ENCODE results near the gene HAUS1. TPM values are rescaled to one million over a fixed set of nuclear protein-coding genes. Genes with fewer than 3 reads are reported as not detected.

HAUS1 gene
- total and polyA plus RNA-seq, 4 experiments from 2014 or later, result 23.2 to 82.6 (median 31.5) TPM

- H3K27ac ChIP-seq (ENCODE audit: low read depth, low read length), result no peak overlapping the region
- H3K4me3 Mint-ChIP-seq, result peak overlapping the region in 2 of 8 donors; percentile 53 to 73
- peak overlapping the region in 3 of 7 donors; percentile 27 to 73 (median 29) for H3K27ac Mint-ChIP-seq
- intact Hi-C loops (cut with micrococcal nuclease), result no loop called here
- peaks cover 0 to 5% of the 10 kb centered on the region in 2 donors for H3K36me3 Mint-ChIP-seq
- no peak for DNase-seq
- peaks cover 51 to 85% (median 68%) of the 10 kb centered on the region in 4 donors for H3K4me1 Mint-ChIP-seq
- no peaks in the 10 kb centered on the region for H3K27me3 Mint-ChIP-seq
- peaks cover 0 to 2% (median 0%) of the 10 kb centered on the region in 8 donors for H3K9me3 Mint-ChIP-seq
- ChIA-PET CTCF (ENCODE audit: partially characterized antibody) (interaction anchor here (1.1 to 10.8 kb wide), 4 partner anchors 9 to 507 kb away, joined by 3 to 190 read pairs (median 20); partner anchors contain the start of gene LOXHD1), POLR2A (ENCODE audit: partially characterized antibody) (interaction anchor here (0.9 kb wide), 1 partner anchor 21 kb away, joined by 4 read pairs; a partner anchor contains a TSS)
- H3K4me3 ChIP-seq (ENCODE audit: low read length in 2 of 2), result no peak overlapping the region
- no peaks in the 10 kb centered on the region for H3K27me3 ChIP-seq (ENCODE audit: insufficient read depth, low read length)
- no peaks in the 10 kb centered on the region for H3K36me3 ChIP-seq (ENCODE audit: insufficient read depth, low read length)
- peaks cover 88% of the 10 kb centered on the region for H3K4me1 ChIP-seq (ENCODE audit: insufficient read depth, low read length)
- H3K9me3 ChIP-seq (ENCODE audit: control insufficient read depth in 1 of 2, low read length in 2 of 2), result no peaks in the 10 kb centered on the region
These were observed 48.8 kb downstream of the HAUS1 start for GRCh38 chr18:46152808-46153617.

- H3K4me1 Mint-ChIP-seq, result peaks cover 43 to 86% (median 70%) of the 10 kb centered on the region in 4 donors
- H3K9me3 Mint-ChIP-seq, result peaks cover 0 to 2% (median 0%) of the 10 kb centered on the region in 8 donors
- H3K27me3 ChIP-seq (ENCODE audit: insufficient read depth, low read length), result no peaks in the 10 kb centered on the region
- H3K4me1 ChIP-seq (ENCODE audit: insufficient read depth, low read length), result peaks cover 92% of the 10 kb centered on the region
- H3K4me3 Mint-ChIP-seq, result peak overlapping the region; percentile 16 to 84 (median 80)
- H3K27ac ChIP-seq (ENCODE audit: low read depth, low read length), result peak overlapping the region; percentile 56
- intact Hi-C loops (cut with micrococcal nuclease), result loop anchor here (1.0 kb wide), 1 partner anchor 18 kb away; no protein-coding TSS in a partner anchor
- ChIA-PET POLR2A (ENCODE audit: partially characterized antibody) (interaction anchor here (1.6 kb wide), 1 partner anchor 18 kb away, joined by 5 read pairs; a partner anchor contains a TSS), CTCF (ENCODE audit: partially characterized antibody) (interaction anchor here (1.4 to 11.0 kb wide), 3 partner anchors 10 to 502 kb away, joined by 3 to 158 read pairs (median 4); a partner anchor contains a TSS)
- peak; percentile 53 to 65 (median 57) for DNase-seq
- H3K27me3 Mint-ChIP-seq, result no peaks in the 10 kb centered on the region
- peak overlapping the region in 1 of 2 donors; percentile 21 for H3K4me3 ChIP-seq (ENCODE audit: low read length in 2 of 2)
- peak overlapping the region; percentile 60 to 97 (median 86) for H3K27ac Mint-ChIP-seq
- H3K36me3 ChIP-seq (ENCODE audit: insufficient read depth, low read length), result no peaks in the 10 kb centered on the region
- no peaks in the 10 kb centered on the region for H3K9me3 ChIP-seq (ENCODE audit: control insufficient read depth in 1 of 2, low read length in 2 of 2)
- peaks cover 0 to 10% of the 10 kb centered on the region in 2 donors for H3K36me3 Mint-ChIP-seq
These were observed 51.5 kb downstream of the HAUS1 start for GRCh38 chr18:46155641-46156051.

GRCh38 chr18:46156124-46156745 lies 52.0 kb downstream of the HAUS1 start:
- Mint-ChIP-seq H3K9me3 (peaks cover 0 to 2% (median 0%) of the 10 kb centered on the region in 8 donors), H3K27ac (peak overlapping the region; percentile 75 to 97 (median 86)), H3K27me3 (no peaks in the 10 kb centered on the region), H3K4me1 (peaks cover 45 to 90% (median 73%) of the 10 kb centered on the region in 4 donors), H3K36me3 (peaks cover 0 to 10% of the 10 kb centered on the region in 2 donors), H3K4me3 (peak overlapping the region; percentile 36 to 84 (median 80))
- ChIA-PET POLR2A (ENCODE audit: partially characterized antibody) (interaction anchor here (1.4 to 1.9 kb wide), 3 partner anchors 10 to 17 kb away, joined by 4 to 7 read pairs (median 5); a partner anchor contains a TSS), CTCF (ENCODE audit: partially characterized antibody) (interaction anchor here (0.8 to 11.0 kb wide), 5 partner anchors 8 to 502 kb away, joined by 3 to 158 read pairs (median 4); a partner anchor contains a TSS)
- peaks cover 92% of the 10 kb centered on the region for H3K4me1 ChIP-seq (ENCODE audit: insufficient read depth, low read length)
- intact Hi-C loops (cut with micrococcal nuclease), result loop anchor here (1.0 kb wide), 1 partner anchor 17 kb away; no protein-coding TSS in a partner anchor
- peak in 4 of 5 donors; percentile 10 to 43 (median 24) for DNase-seq
- peak overlapping the region in 1 of 2 donors; percentile 21 for H3K4me3 ChIP-seq (ENCODE audit: low read length in 2 of 2)
- H3K36me3 ChIP-seq (ENCODE audit: insufficient read depth, low read length), result no peaks in the 10 kb centered on the region
- no peaks in the 10 kb centered on the region for H3K9me3 ChIP-seq (ENCODE audit: control insufficient read depth in 1 of 2, low read length in 2 of 2)
- peak overlapping the region; percentile 56 for H3K27ac ChIP-seq (ENCODE audit: low read depth, low read length)
- H3K27me3 ChIP-seq (ENCODE audit: insufficient read depth, low read length), result no peaks in the 10 kb centered on the region

GRCh38 chr18:46156843-46157242 lies 52.7 kb downstream of the HAUS1 start:
- intact Hi-C loops (cut with micrococcal nuclease), result loop anchor here (1.0 kb wide), 1 partner anchor 16 kb away; no protein-coding TSS in a partner anchor
- Mint-ChIP-seq H3K27me3 (no peaks in the 10 kb centered on the region), H3K4me3 (peak overlapping the region in 7 of 8 donors; percentile 61 to 84 (median 80)), H3K27ac (peak overlapping the region; percentile 79 to 97 (median 89)), H3K4me1 (peaks cover 45 to 87% (median 71%) of the 10 kb centered on the region in 4 donors), H3K36me3 (peaks cover 0 to 10% of the 10 kb centered on the region in 2 donors), H3K9me3 (peaks cover 0 to 2% (median 0%) of the 10 kb centered on the region in 8 donors)
- Histone ChIP-seq H3K4me1 (ENCODE audit: insufficient read depth, low read length) (peaks cover 89% of the 10 kb centered on the region), H3K27ac (ENCODE audit: low read depth, low read length) (peak overlapping the region; percentile 56), H3K27me3 (ENCODE audit: insufficient read depth, low read length) (no peaks in the 10 kb centered on the region), H3K36me3 (ENCODE audit: insufficient read depth, low read length) (no peaks in the 10 kb centered on the region), H3K9me3 (ENCODE audit: control insufficient read depth in 1 of 2, low read length in 2 of 2) (no peaks in the 10 kb centered on the region), H3K4me3 (ENCODE audit: low read length in 2 of 2) (peak overlapping the region in 1 of 2 donors; percentile 21)
- no peak for DNase-seq
- ChIA-PET POLR2A (ENCODE audit: partially characterized antibody) (interaction anchor here (1.4 to 1.9 kb wide), 2 partner anchors 10 to 16 kb away, joined by 4 to 7 read pairs; a partner anchor contains a TSS), CTCF (ENCODE audit: partially characterized antibody) (interaction anchor here (0.8 to 11.0 kb wide), 6 partner anchors 9 to 501 kb away, joined by 3 to 158 read pairs (median 5); a partner anchor contains a TSS)

- H3K27me3 ChIP-seq (ENCODE audit: insufficient read depth, low read length), result no peaks in the 10 kb centered on the region
- CTCF ChIA-PET (ENCODE audit: partially characterized antibody), result interaction anchor here (1.0 to 11.0 kb wide), 5 partner anchors 10 to 499 kb away, joined by 5 to 158 read pairs (median 18); partner anchors contain the start of gene LOXHD1
- intact Hi-C loops (cut with micrococcal nuclease), result no loop called here
- no peak for DNase-seq
- Mint-ChIP-seq H3K9me3 (no peaks in the 10 kb centered on the region), H3K36me3 (peaks cover 0 to 8% of the 10 kb centered on the region in 2 donors), H3K4me3 (peak overlapping the region in 2 of 8 donors; percentile 3 to 20), H3K4me1 (peaks cover 44 to 83% (median 65%) of the 10 kb centered on the region in 4 donors), H3K27ac (peak overlapping the region in 6 of 7 donors; percentile 41 to 93 (median 82)), H3K27me3 (no peaks in the 10 kb centered on the region)
- peaks cover 72% of the 10 kb centered on the region for H3K4me1 ChIP-seq (ENCODE audit: insufficient read depth, low read length)
- no peaks in the 10 kb centered on the region for H3K36me3 ChIP-seq (ENCODE audit: insufficient read depth, low read length)
- no peak overlapping the region for H3K27ac ChIP-seq (ENCODE audit: low read depth, low read length)
- H3K4me3 ChIP-seq (ENCODE audit: low read length in 2 of 2), result no peak overlapping the region
- POLR2A ChIA-PET (ENCODE audit: partially characterized antibody), result interaction anchor here (0.6 to 1.9 kb wide), 3 partner anchors 15 to 759 kb away, joined by 4 to 7 read pairs (median 5); partner anchors contain the start of gene KATNAL2
- no peaks in the 10 kb centered on the region for H3K9me3 ChIP-seq (ENCODE audit: control insufficient read depth in 1 of 2, low read length in 2 of 2)
These were observed 54.3 kb downstream of the HAUS1 start for GRCh38 chr18:46158499-46158898.

GRCh38 chr18:46160050-46160798 lies 56.0 kb downstream of the HAUS1 start:
- Mint-ChIP-seq H3K36me3 (peaks cover 0 to 5% of the 10 kb centered on the region in 2 donors), H3K27me3 (no peaks in the 10 kb centered on the region), H3K4me3 (peak overlapping the region in 7 of 8 donors; percentile 12 to 68 (median 21)), H3K4me1 (peaks cover 38 to 74% (median 53%) of the 10 kb centered on the region in 4 donors), H3K27ac (peak overlapping the region in 6 of 7 donors; percentile 23 to 83 (median 60)), H3K9me3 (no peaks in the 10 kb centered on the region)
- ChIA-PET POLR2A (ENCODE audit: partially characterized antibody) (no interaction called here), CTCF (ENCODE audit: partially characterized antibody) (interaction anchor here (0.6 to 11.0 kb wide), 5 partner anchors 12 to 498 kb away, joined by 4 to 158 read pairs (median 18); partner anchors contain the start of gene LOXHD1)
- Histone ChIP-seq H3K36me3 (ENCODE audit: insufficient read depth, low read length) (no peaks in the 10 kb centered on the region), H3K9me3 (ENCODE audit: control insufficient read depth in 1 of 2, low read length in 2 of 2) (no peaks in the 10 kb centered on the region), H3K4me3 (ENCODE audit: low read length in 2 of 2) (no peak overlapping the region), H3K4me1 (ENCODE audit: insufficient read depth, low read length) (peaks cover 55% of the 10 kb centered on the region), H3K27ac (ENCODE audit: low read depth, low read length) (no peak overlapping the region), H3K27me3 (ENCODE audit: insufficient read depth, low read length) (no peaks in the 10 kb centered on the region)
- intact Hi-C loops (cut with micrococcal nuclease), result no loop called here
- DNase-seq, result no peak
